ENCODE measurements around the gene LRRTM1. TPM values are rescaled to one million over a fixed set of nuclear protein-coding genes. Genes with fewer than 3 reads are reported as not detected.

Gene LRRTM1
- total RNA-seq: not detected

GRCh38 chr2:80303909-80304837, at the start of gene LRRTM1:
LRRTM1 (minus strand) TSS chr2:80304752; CDS start chr2:80303819, 933 bp downstream.
- intact Hi-C loops (cut with micrococcal nuclease): no loop called here
- Mint-ChIP-seq H3K4me1 (ENCODE audit: low read depth) (peaks cover 4% of the 10 kb centered on the region), H3K4me3 (no peak within 1 kb of the TSS), H3K36me3 (ENCODE audit: low read depth) (peaks cover 1% of the 10 kb centered on the region), H3K27me3 (ENCODE audit: low read depth) (peaks cover 59% of the 10 kb centered on the region), H3K27ac (no peak within 1 kb of the TSS), H3K9me3 (peaks cover 2% of the 10 kb centered on the region)
- CTCF ChIA-PET: no interaction called here
- DNase-seq: no peak

- CTCF ChIA-PET: no interaction called here
- DNase-seq: no peak
- no peaks in the 10 kb centered on the region for H3K4me1 Mint-ChIP-seq (ENCODE audit: low read depth)
- no peak overlapping the region for H3K4me3 Mint-ChIP-seq
- no peak overlapping the region for H3K27ac Mint-ChIP-seq
- peaks cover 3% of the 10 kb centered on the region for H3K9me3 Mint-ChIP-seq
- no peaks in the 10 kb centered on the region for H3K36me3 Mint-ChIP-seq (ENCODE audit: low read depth)
- no peaks in the 10 kb centered on the region for H3K27me3 Mint-ChIP-seq (ENCODE audit: low read depth)
- intact Hi-C loops (cut with micrococcal nuclease): no loop called here
Measured at GRCh38 chr2:80351231-80351630, 46.7 kb upstream of the LRRTM1 start.

GRCh38 chr2:80348953-80349352, 44.4 kb upstream of the LRRTM1 start:
- Mint-ChIP-seq H3K27me3 (ENCODE audit: low read depth) (no peaks in the 10 kb centered on the region), H3K9me3 (peaks cover 7% of the 10 kb centered on the region)
- CTCF ChIA-PET: interaction anchor here (1.0 kb wide), 1 partner anchor 10 kb away, joined by 3 read pairs; no protein-coding TSS in a partner anchor

GRCh38 chr2:80348078-80348477, 43.5 kb upstream of the LRRTM1 start:
- Mint-ChIP-seq H3K27me3 (ENCODE audit: low read depth) (no peaks in the 10 kb centered on the region), H3K9me3 (peaks cover 5% of the 10 kb centered on the region), H3K27ac (no peak overlapping the region), H3K4me3 (no peak overlapping the region), H3K36me3 (ENCODE audit: low read depth) (peaks cover 1% of the 10 kb centered on the region), H3K4me1 (ENCODE audit: low read depth) (no peaks in the 10 kb centered on the region)
- DNase-seq: no peak
- CTCF ChIA-PET: interaction anchor here (1.0 kb wide), 1 partner anchor 9 kb away, joined by 3 read pairs; no protein-coding TSS in a partner anchor
- intact Hi-C loops (cut with micrococcal nuclease): no loop called here

More at GRCh38 chr2:80348953-80349352, 44.4 kb upstream of the LRRTM1 start:
- Mint-ChIP-seq H3K4me3 (no peak overlapping the region), H3K4me1 (ENCODE audit: low read depth) (no peaks in the 10 kb centered on the region), H3K27ac (no peak overlapping the region), H3K36me3 (ENCODE audit: low read depth) (peaks cover 1% of the 10 kb centered on the region)
- intact Hi-C loops (cut with micrococcal nuclease): no loop called here
- DNase-seq: no peak

- no peak overlapping the region for H3K4me3 Mint-ChIP-seq
- CTCF ChIA-PET: no interaction called here
- no peak overlapping the region for H3K27ac Mint-ChIP-seq
- H3K9me3 Mint-ChIP-seq: peaks cover 3% of the 10 kb centered on the region
- H3K4me1 Mint-ChIP-seq (ENCODE audit: low read depth): no peaks in the 10 kb centered on the region
- intact Hi-C loops (cut with micrococcal nuclease): no loop called here
- peaks cover 1% of the 10 kb centered on the region for H3K36me3 Mint-ChIP-seq (ENCODE audit: low read depth)
- H3K27me3 Mint-ChIP-seq (ENCODE audit: low read depth): no peaks in the 10 kb centered on the region
- DNase-seq: no peak
Measured at GRCh38 chr2:80340022-80340421, 35.5 kb upstream of the LRRTM1 start.

GRCh38 chr2:80338794-80339193, 34.2 kb upstream of the LRRTM1 start:
- intact Hi-C loops (cut with micrococcal nuclease): no loop called here
- Mint-ChIP-seq H3K4me1 (ENCODE audit: low read depth) (no peaks in the 10 kb centered on the region), H3K36me3 (ENCODE audit: low read depth) (no peaks in the 10 kb centered on the region), H3K9me3 (peaks cover 4% of the 10 kb centered on the region), H3K4me3 (no peak overlapping the region), H3K27me3 (ENCODE audit: low read depth) (no peaks in the 10 kb centered on the region), H3K27ac (no peak overlapping the region)
- CTCF ChIA-PET: interaction anchor here (1.1 kb wide), 1 partner anchor 10 kb away, joined by 3 read pairs; no protein-coding TSS in a partner anchor
- no peak for DNase-seq

GRCh38 chr2:80335411-80335810, 30.9 kb upstream of the LRRTM1 start:
- intact Hi-C loops (cut with micrococcal nuclease): no loop called here
- no peak for DNase-seq
- no peak overlapping the region for H3K4me3 Mint-ChIP-seq
- H3K27ac Mint-ChIP-seq: no peak overlapping the region
- H3K27me3 Mint-ChIP-seq (ENCODE audit: low read depth): no peaks in the 10 kb centered on the region
- no peaks in the 10 kb centered on the region for H3K36me3 Mint-ChIP-seq (ENCODE audit: low read depth)
- H3K9me3 Mint-ChIP-seq: peaks cover 8% of the 10 kb centered on the region
- no peaks in the 10 kb centered on the region for H3K4me1 Mint-ChIP-seq (ENCODE audit: low read depth)
- CTCF ChIA-PET: no interaction called here

- Mint-ChIP-seq H3K4me3 (no peak overlapping the region), H3K9me3 (peaks cover 8% of the 10 kb centered on the region), H3K4me1 (ENCODE audit: low read depth) (no peaks in the 10 kb centered on the region), H3K27ac (no peak overlapping the region), H3K36me3 (ENCODE audit: low read depth) (no peaks in the 10 kb centered on the region), H3K27me3 (ENCODE audit: low read depth) (no peaks in the 10 kb centered on the region)
- CTCF ChIA-PET: no interaction called here
- DNase-seq: no peak
- intact Hi-C loops (cut with micrococcal nuclease): no loop called here
Measured at GRCh38 chr2:80333886-80334285, 29.3 kb upstream of the LRRTM1 start.

- Mint-ChIP-seq H3K4me1 (ENCODE audit: low read depth) (no peaks in the 10 kb centered on the region), H3K36me3 (ENCODE audit: low read depth) (no peaks in the 10 kb centered on the region), H3K4me3 (no peak overlapping the region), H3K27me3 (ENCODE audit: low read depth) (peaks cover 6% of the 10 kb centered on the region), H3K27ac (no peak overlapping the region), H3K9me3 (peaks cover 8% of the 10 kb centered on the region)
- no peak for DNase-seq
- intact Hi-C loops (cut with micrococcal nuclease): no loop called here
- CTCF ChIA-PET: no interaction called here
Measured at GRCh38 chr2:80330527-80331450, 26.2 kb upstream of the LRRTM1 start.

GRCh38 chr2:80329491-80329890, 24.9 kb upstream of the LRRTM1 start:
- CTCF ChIA-PET: no interaction called here
- no peak overlapping the region for H3K4me3 Mint-ChIP-seq

GRCh38 chr2:80328159-80328571, 23.6 kb upstream of the LRRTM1 start:
- intact Hi-C loops (cut with micrococcal nuclease): no loop called here
- no peak overlapping the region for H3K27ac Mint-ChIP-seq
- no peak for DNase-seq
- H3K27me3 Mint-ChIP-seq (ENCODE audit: low read depth): peaks cover 7% of the 10 kb centered on the region
- CTCF ChIA-PET: interaction anchor here (1.2 kb wide), 1 partner anchor 30 kb away, joined by 3 read pairs; no protein-coding TSS in a partner anchor
- H3K4me3 Mint-ChIP-seq: no peak overlapping the region
- H3K9me3 Mint-ChIP-seq: peaks cover 1% of the 10 kb centered on the region
- no peaks in the 10 kb centered on the region for H3K4me1 Mint-ChIP-seq (ENCODE audit: low read depth)
- H3K36me3 Mint-ChIP-seq (ENCODE audit: low read depth): no peaks in the 10 kb centered on the region

More at GRCh38 chr2:80329491-80329890, 24.9 kb upstream of the LRRTM1 start:
- H3K36me3 Mint-ChIP-seq (ENCODE audit: low read depth): no peaks in the 10 kb centered on the region
- no peak for DNase-seq
- peaks cover 6% of the 10 kb centered on the region for H3K9me3 Mint-ChIP-seq
- intact Hi-C loops (cut with micrococcal nuclease): no loop called here
- H3K4me1 Mint-ChIP-seq (ENCODE audit: low read depth): no peaks in the 10 kb centered on the region
- peaks cover 7% of the 10 kb centered on the region for H3K27me3 Mint-ChIP-seq (ENCODE audit: low read depth)
- no peak overlapping the region for H3K27ac Mint-ChIP-seq

GRCh38 chr2:80326861-80327260, 22.3 kb upstream of the LRRTM1 start:
- CTCF ChIA-PET: interaction anchor here (1.2 kb wide), 1 partner anchor 31 kb away, joined by 3 read pairs; no protein-coding TSS in a partner anchor
- intact Hi-C loops (cut with micrococcal nuclease): no loop called here
- Mint-ChIP-seq H3K9me3 (no peaks in the 10 kb centered on the region), H3K4me1 (ENCODE audit: low read depth) (no peaks in the 10 kb centered on the region), H3K4me3 (no peak overlapping the region), H3K36me3 (ENCODE audit: low read depth) (no peaks in the 10 kb centered on the region), H3K27ac (no peak overlapping the region), H3K27me3 (ENCODE audit: low read depth) (peaks cover 10% of the 10 kb centered on the region)
- no peak for DNase-seq
